ENCODE data around the gene C22orf23.

GRCh38 chr22:37894939-37895670 is 58.3 kb downstream of the C22orf23 start:
- TF ChIP-seq BHLHE40 (IDR thresholded peaks at IDR 0.05; ENCODE audit: low read depth, low read length) (no peak), POLR2A (IDR thresholded peaks at IDR 0.05; ENCODE audit: low read depth, low read length) (no peak), RFX5 (IDR thresholded peaks at IDR 0.05; ENCODE audit: low read depth, low read length) (no peak), CEBPB (IDR thresholded peaks at IDR 0.05; ENCODE audit: low read depth, low read length) (no peak), RAD21 (IDR thresholded peaks at IDR 0.05; ENCODE audit: low read length) (no peak)
- TF ChIP-seq, protein P1, sequence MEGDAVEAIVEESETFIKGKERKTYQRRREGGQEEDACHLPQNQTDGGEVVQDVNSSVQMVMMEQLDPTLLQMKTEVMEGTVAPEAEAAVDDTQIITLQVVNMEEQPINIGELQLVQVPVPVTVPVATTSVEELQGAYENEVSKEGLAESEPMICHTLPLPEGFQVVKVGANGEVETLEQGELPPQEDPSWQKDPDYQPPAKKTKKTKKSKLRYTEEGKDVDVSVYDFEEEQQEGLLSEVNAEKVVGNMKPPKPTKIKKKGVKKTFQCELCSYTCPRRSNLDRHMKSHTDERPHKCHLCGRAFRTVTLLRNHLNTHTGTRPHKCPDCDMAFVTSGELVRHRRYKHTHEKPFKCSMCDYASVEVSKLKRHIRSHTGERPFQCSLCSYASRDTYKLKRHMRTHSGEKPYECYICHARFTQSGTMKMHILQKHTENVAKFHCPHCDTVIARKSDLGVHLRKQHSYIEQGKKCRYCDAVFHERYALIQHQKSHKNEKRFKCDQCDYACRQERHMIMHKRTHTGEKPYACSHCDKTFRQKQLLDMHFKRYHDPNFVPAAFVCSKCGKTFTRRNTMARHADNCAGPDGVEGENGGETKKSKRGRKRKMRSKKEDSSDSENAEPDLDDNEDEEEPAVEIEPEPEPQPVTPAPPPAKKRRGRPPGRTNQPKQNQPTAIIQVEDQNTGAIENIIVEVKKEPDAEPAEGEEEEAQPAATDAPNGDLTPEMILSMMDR (conservative IDR thresholded peaks at IDR 0.05; ENCODE audit: low read depth, low read length), result no peak
